Mesendoderm (in vitro differentiated cells): Measurements from ENCODE around the gene PLEKHG4B.

ENCODE experiments used
- DNase-seq: peaks from one replicate; pipeline ENCODE4 v3.0.0; 2013
- H2AK5ac ChIP-seq: 2 replicates; pipeline ENCODE4 v1.6.1; 2013; ENCODE audit warnings: low read length, inconsistent platforms
- H2BK120ac ChIP-seq: 2 replicates; pipeline ENCODE4 v1.6.1; 2013; ENCODE audit warnings: low read depth, mild to moderate bottlenecking, low read length, moderate library complexity, mixed read lengths
- H2BK15ac ChIP-seq: replicated peaks from 2 replicates; pipeline ENCODE4 v1.6.1; 2013; ENCODE audit warnings: low read depth, mild to moderate bottlenecking, moderate library complexity
- H2BK5ac ChIP-seq: 2 replicates; pipeline ENCODE4 v1.6.1; 2013; ENCODE audit warnings: low read length, inconsistent platforms
- H3K18ac ChIP-seq: 2 replicates; pipeline ENCODE4 v1.6.1; 2013; ENCODE audit warnings: mild to moderate bottlenecking, low read length, mixed read lengths
- H3K23ac ChIP-seq: one replicate; pipeline ENCODE4 v1.6.1; 2013; ENCODE audit warnings: low read length
- H3K27ac ChIP-seq: 2 replicates; pipeline ENCODE4 v1.5.1; 2013; ENCODE audit warnings: low read depth, mild to moderate bottlenecking, inconsistent platforms, low read length, moderate library complexity
- H3K27me3 ChIP-seq: 2 replicates; pipeline ENCODE4 v1.6.1; 2013; ENCODE audit warnings: low read length, control low read depth, mild to moderate bottlenecking, inconsistent platforms; ENCODE audit not compliant: insufficient read depth, poor library complexity
- H3K36me3 ChIP-seq: 2 replicates; pipeline ENCODE4 v1.6.1; 2013; ENCODE audit warnings: low read length, inconsistent platforms; ENCODE audit not compliant: control insufficient read depth, insufficient read depth
- H3K4ac ChIP-seq: one replicate; pipeline ENCODE4 v1.6.1; 2013; ENCODE audit warnings: low read depth, mild to moderate bottlenecking, low read length, moderate library complexity
- H3K4me1 ChIP-seq: 2 replicates; pipeline ENCODE4 v1.6.1; 2013; ENCODE audit warnings: low read depth, low read length, inconsistent platforms; ENCODE audit not compliant: control insufficient read depth
- H3K4me2 ChIP-seq: 2 replicates; pipeline ENCODE4 v1.6.1; 2013; ENCODE audit warnings: low read length
- H3K4me3 ChIP-seq: 2 replicates; pipeline ENCODE4 v1.5.1; 2013; ENCODE audit warnings: mild to moderate bottlenecking, low read length
- H3K56ac ChIP-seq: one replicate; pipeline ENCODE4 v1.6.1; 2013; ENCODE audit warnings: low read length
- H3K79me1 ChIP-seq: 2 replicates; pipeline ENCODE4 v1.6.1; 2013; ENCODE audit warnings: low read length, inconsistent platforms
- H3K79me2 ChIP-seq: 2 replicates; pipeline ENCODE4 v1.6.1; 2013; ENCODE audit warnings: mild to moderate bottlenecking, low read length; ENCODE audit not compliant: control insufficient read depth, insufficient read depth
- H3K9ac ChIP-seq: 2 replicates; pipeline ENCODE4 v1.6.1; 2013; ENCODE audit warnings: low read length, inconsistent platforms
- H4K5ac ChIP-seq: one replicate; pipeline ENCODE4 v1.6.1; 2013; ENCODE audit warnings: low read length
- H4K8ac ChIP-seq: one replicate; pipeline ENCODE4 v1.6.1; 2013; ENCODE audit warnings: low read depth, mild to moderate bottlenecking, control low read depth, low read length, moderate library complexity
- WGBS: extraction: QIAGEN DNeasy Blood & Tissue Kit; methylation state at CpG from one replicate; pipeline ENCODE4 v1.1.7; 2013; ENCODE audit warnings: low lambda C conversion rate, missing lambda C conversion rate; ENCODE audit not compliant: insufficient coverage; ENCODE audit errors: extremely low coverage; 5-methylcytosine and 5-hydroxymethylcytosine counted together

PLEKHG4B gene

GRCh38 chr5:81391-82021, 10.5 kb upstream of the PLEKHG4B start:
- no CpG with 5 or more reads among the region's 19 CpGs for WGBS
- DNase-seq = no peak
- no peak overlapping the region for H3K27ac ChIP-seq

GRCh38 chr5:82097-82496, 9.9 kb upstream of the PLEKHG4B start:
- peak; percentile 92 for DNase-seq
- Histone ChIP-seq H2AK5ac (no peak overlapping the region), H3K27ac (no peak overlapping the region), H3K27me3 (no peaks in the 10 kb centered on the region), H3K4me3 (no peak overlapping the region), H3K23ac (no peak overlapping the region), H3K79me1 (no peaks in the 10 kb centered on the region), H3K4me2 (no peak overlapping the region), H3K9ac (no peak overlapping the region), H3K36me3 (no peaks in the 10 kb centered on the region), H2BK15ac (no peak overlapping the region), H4K5ac (no peak overlapping the region), H3K18ac (no peak overlapping the region), H3K79me2 (no peaks in the 10 kb centered on the region), H2BK120ac (no peak overlapping the region), H3K4ac (no peak overlapping the region), H2BK5ac (no peak overlapping the region), H4K8ac (no peak overlapping the region), H3K56ac (no peak overlapping the region), H3K4me1 (peaks cover 5% of the 10 kb centered on the region)
- WGBS = no CpG with 5 or more reads among the region's 9 CpGs

More at GRCh38 chr5:81391-82021, 10.5 kb upstream of the PLEKHG4B start:
- H3K9ac ChIP-seq = no peak overlapping the region
- H3K4ac ChIP-seq = no peak overlapping the region
- H2BK120ac ChIP-seq = no peak overlapping the region
- H3K23ac ChIP-seq = no peak overlapping the region
- no peaks in the 10 kb centered on the region for H3K36me3 ChIP-seq
- no peaks in the 10 kb centered on the region for H3K79me1 ChIP-seq
- no peak overlapping the region for H3K4me2 ChIP-seq
- H2BK15ac ChIP-seq = no peak overlapping the region
- peaks cover 5% of the 10 kb centered on the region for H3K4me1 ChIP-seq
- H3K27me3 ChIP-seq = no peaks in the 10 kb centered on the region
- no peaks in the 10 kb centered on the region for H3K79me2 ChIP-seq
- no peak overlapping the region for H2AK5ac ChIP-seq
- H3K56ac ChIP-seq = no peak overlapping the region
- no peak overlapping the region for H3K4me3 ChIP-seq
- H2BK5ac ChIP-seq = no peak overlapping the region
- H4K8ac ChIP-seq = no peak overlapping the region
- no peak overlapping the region for H4K5ac ChIP-seq
- H3K18ac ChIP-seq = no peak overlapping the region

GRCh38 chr5:82570-82969, 9.4 kb upstream of the PLEKHG4B start:
- H2BK120ac ChIP-seq = no peak overlapping the region
- H2BK5ac ChIP-seq = no peak overlapping the region
- H3K56ac ChIP-seq = no peak overlapping the region
- H3K9ac ChIP-seq = no peak overlapping the region
- no CpG with 5 or more reads among the region's 10 CpGs for WGBS
- H3K36me3 ChIP-seq = no peaks in the 10 kb centered on the region
- peaks cover 5% of the 10 kb centered on the region for H3K4me1 ChIP-seq
- no peak overlapping the region for H3K4me3 ChIP-seq
- no peak overlapping the region for H4K5ac ChIP-seq
- H2BK15ac ChIP-seq = no peak overlapping the region
- peak; percentile 28 for DNase-seq
- no peaks in the 10 kb centered on the region for H3K79me1 ChIP-seq
- no peak overlapping the region for H3K4ac ChIP-seq
- H3K23ac ChIP-seq = no peak overlapping the region
- no peak overlapping the region for H3K18ac ChIP-seq
- H3K27ac ChIP-seq = no peak overlapping the region
- H4K8ac ChIP-seq = no peak overlapping the region
- no peak overlapping the region for H2AK5ac ChIP-seq
- H3K79me2 ChIP-seq = no peaks in the 10 kb centered on the region
- no peak overlapping the region for H3K4me2 ChIP-seq
- no peaks in the 10 kb centered on the region for H3K27me3 ChIP-seq

GRCh38 chr5:83029-83428, 8.9 kb upstream of the PLEKHG4B start:
- Histone ChIP-seq H4K5ac (no peak overlapping the region), H4K8ac (no peak overlapping the region), H2AK5ac (no peak overlapping the region), H2BK120ac (no peak overlapping the region), H3K4me2 (no peak overlapping the region), H3K27ac (no peak overlapping the region), H2BK5ac (no peak overlapping the region), H3K79me1 (no peaks in the 10 kb centered on the region), H3K4me1 (peaks cover 5% of the 10 kb centered on the region), H3K9ac (no peak overlapping the region), H3K4ac (no peak overlapping the region), H3K27me3 (no peaks in the 10 kb centered on the region), H3K4me3 (no peak overlapping the region), H3K56ac (no peak overlapping the region), H2BK15ac (no peak overlapping the region), H3K36me3 (no peaks in the 10 kb centered on the region), H3K79me2 (no peaks in the 10 kb centered on the region), H3K23ac (no peak overlapping the region), H3K18ac (no peak overlapping the region)
- WGBS = no CpG with 5 or more reads among the region's 13 CpGs
- DNase-seq = no peak

GRCh38 chr5:85334-85995, 6.5 kb upstream of the PLEKHG4B start:
- Histone ChIP-seq H3K56ac (no peak overlapping the region), H3K79me2 (no peaks in the 10 kb centered on the region), H3K4me3 (no peak overlapping the region), H3K9ac (no peak overlapping the region), H3K23ac (no peak overlapping the region), H4K8ac (no peak overlapping the region), H3K27ac (no peak overlapping the region), H4K5ac (no peak overlapping the region), H2BK15ac (no peak overlapping the region), H2BK120ac (no peak overlapping the region), H3K27me3 (no peaks in the 10 kb centered on the region), H3K79me1 (no peaks in the 10 kb centered on the region), H3K4me2 (no peak overlapping the region), H3K4ac (no peak overlapping the region), H3K36me3 (no peaks in the 10 kb centered on the region), H3K18ac (no peak overlapping the region), H3K4me1 (peaks cover 5% of the 10 kb centered on the region), H2BK5ac (no peak overlapping the region), H2AK5ac (no peak overlapping the region)
- no peak for DNase-seq
- no CpG with 5 or more reads among the region's 22 CpGs for WGBS
